NCI-H2029 treated with DMSO at 0.1 percent for 48 hours (cell line): Measurements from ENCODE around the gene PIK3CD.
"Not testable (repeated sequence)": the region's sequence is repeated elsewhere in the genome, so short reads cannot be mapped to it uniquely, and the experiment has no call there.

Experiments
- DNase-seq: peaks from one replicate; lab custom pipeline; 2025; lab: John Stamatoyannopoulos, UW

Gene PIK3CD

DNA sequence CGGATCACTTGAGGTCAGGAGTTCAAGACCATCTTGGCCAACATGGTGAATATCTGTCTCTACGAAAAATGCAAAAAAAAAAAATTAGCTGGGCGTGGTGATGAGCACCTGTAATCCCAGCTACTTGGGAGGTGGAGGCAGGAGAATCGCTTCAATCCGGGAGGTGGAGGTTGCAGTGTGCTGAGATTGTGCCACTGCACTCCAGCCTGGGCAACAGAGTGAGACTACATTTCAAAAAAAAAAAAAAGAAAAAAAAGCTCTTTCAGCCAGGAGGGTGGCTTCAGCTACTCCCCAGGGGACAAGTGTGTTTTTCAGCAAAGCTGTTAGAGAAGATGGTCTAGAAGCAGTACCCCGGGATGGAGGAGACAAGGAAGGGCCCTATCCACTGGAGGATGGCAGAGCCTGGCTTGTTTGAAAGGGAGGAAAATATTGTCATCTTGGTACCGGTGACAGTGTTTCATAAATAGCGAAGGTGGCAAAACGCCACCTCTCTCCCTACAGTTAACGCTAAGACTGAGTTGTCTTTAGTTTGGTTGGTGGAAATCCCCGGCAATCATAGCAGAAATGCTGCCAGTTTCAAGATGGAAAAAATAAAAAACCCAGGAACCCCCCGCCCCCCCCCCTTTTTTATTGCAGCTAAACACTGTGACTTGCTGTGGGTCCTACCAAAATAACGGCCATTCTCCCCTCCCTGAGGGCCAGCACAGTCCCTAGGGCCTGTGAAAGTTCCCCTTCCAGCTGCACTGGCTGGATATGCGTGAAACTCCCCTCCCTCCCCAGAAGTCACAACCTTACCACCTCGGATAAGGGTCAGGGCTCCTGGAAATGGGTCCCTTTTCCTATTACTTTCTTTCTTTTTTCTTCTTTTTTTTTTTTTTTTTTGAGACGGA lies 3.5 kb downstream of the PIK3CD start:
- no peak for DNase-seq

DNA sequence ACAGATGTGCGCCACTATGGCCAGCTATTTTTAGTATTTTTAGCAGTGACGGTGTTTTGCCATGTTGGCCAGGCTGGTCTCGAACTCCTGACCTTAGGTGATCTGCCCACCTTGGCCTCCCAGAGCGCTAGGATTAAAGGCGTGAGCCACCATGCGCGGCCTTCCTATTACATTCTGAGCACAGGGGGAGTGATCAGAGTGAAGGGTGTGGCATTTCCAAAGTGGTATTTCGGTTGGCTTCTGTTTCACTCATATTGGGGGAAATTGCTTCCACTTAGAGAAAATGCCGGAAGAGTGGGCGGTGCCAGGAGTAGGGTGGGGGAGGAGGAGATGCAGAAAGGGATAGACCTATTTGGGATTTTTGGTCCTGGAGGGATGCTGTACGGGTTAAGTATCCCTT lies 4.3 kb downstream of the PIK3CD start:
- DNase-seq = no peak

DNA sequence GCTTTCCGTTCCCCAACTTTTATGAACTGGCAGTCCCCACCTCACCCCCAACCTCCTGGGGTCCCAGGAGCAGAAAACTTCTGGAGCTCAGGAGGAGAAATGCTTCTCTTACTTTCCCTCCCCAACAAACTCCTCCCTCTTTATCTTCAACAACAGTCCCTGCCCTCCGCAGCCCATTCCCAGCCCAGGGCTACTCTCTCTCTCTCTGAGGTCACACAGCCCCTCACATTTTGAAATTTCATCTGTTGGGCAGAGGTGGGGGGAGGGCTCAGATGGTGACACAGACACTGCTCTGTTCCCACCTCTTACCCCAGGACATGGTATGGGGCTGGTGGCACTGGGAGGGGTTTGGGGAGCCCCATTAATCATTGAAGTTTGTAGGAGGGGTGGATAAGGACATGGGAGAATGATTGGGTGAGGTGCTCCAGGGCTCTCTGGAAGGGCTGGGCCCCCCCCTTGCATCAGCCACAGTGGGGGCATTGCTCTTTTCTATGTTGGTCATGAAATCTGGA lies 6.0 kb downstream of the PIK3CD start:
- DNase-seq = no peak

DNA sequence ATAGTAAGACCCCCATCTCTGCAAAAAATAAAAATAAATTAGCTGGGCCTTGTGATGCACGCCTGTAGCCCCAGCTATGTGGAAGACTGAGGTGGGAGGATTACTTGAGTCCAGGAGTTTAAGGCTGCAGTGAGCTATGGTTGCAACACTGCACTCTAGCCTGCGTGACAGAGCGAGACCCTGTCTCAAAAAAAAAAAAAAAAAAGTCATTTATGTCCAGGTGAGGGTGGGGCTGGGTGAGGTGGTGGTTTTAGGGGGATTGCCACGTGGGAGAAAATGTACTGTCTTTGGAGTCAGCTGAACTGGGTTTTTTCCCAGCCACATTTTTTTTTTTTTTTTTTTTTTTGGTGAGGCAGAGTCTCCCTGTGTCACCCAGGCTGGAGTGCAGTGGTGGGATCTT lies 6.7 kb downstream of the PIK3CD start:
- no peak for DNase-seq

DNA sequence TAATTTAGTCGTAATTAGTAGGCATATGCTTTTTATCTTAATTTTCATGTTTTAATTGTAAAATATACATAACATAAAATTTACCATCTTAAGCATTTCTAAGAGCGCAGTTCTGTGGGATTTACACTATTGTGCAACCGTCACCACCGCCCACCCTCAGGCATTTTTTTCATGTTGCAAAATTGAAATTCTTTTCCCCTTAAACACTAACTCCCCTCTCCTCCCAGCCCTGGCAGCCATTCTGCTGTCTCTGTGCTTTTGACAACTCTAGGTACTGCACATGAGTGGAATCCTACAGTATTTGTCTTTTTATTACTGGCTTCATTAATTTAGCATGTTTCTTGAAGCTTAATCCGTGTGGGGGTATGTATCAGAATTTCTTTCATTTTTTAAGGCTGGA lies 7.8 kb downstream of the PIK3CD start:
- DNase-seq = no peak

DNA sequence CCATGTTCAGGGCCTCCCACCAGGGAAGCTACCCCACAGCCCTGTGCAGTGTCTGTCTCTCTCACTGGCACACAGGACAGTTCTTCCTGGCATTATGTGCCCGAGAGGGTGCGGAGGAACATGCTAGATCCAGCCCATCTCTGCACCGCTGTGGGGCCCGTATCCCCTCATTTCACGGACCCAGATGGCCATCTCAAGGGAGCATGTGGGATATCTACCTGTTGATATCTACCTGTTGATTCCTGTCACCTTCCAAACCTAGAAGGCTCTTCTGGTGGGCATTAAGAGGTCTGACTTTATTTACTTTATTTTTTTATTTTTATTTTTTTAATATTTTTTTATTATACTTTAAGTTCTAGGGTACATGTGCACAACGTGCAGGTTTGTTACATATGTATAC lies 11.7 kb downstream of the PIK3CD start:
- no peak for DNase-seq

DNA sequence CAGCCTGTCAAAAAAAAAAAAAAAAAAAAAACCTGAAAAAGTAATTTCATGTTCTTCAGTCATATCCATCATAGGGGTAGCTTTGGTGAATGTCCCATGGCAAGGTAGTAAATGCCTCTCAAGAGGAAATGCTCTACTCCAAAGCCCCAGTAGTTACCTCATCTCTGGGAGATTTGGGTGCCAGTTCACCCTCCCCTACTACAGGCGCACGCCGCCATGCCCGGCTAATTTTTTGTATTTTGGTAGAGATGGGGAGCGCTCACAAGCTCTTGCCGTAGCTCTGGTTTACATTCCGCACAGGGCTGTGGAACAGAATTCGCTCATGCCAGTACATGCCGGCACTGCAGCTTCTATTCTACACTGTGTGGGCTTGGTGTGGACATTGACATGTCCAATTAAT lies 13.7 kb downstream of the PIK3CD start:
- no peak for DNase-seq

DNA sequence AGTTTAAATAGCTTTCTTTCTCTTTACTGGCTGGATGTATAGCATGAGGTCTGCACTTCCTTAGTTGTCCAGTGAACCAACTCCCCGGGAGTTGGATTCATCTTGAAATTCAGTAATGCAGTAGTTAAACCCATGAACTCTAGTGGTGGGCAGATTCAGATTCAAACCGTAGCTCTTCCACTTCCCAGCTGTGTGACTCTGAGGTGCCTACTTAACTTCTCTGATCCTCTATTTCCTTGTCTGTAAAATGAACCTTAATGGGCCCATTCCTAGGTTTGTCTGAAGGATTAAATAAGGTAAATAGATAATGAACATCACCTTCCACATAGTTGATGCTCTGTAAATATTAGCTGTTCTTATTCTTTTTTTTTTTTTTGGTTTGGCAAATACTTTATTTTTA lies 16.5 kb downstream of the PIK3CD start:
- no peak for DNase-seq

DNA sequence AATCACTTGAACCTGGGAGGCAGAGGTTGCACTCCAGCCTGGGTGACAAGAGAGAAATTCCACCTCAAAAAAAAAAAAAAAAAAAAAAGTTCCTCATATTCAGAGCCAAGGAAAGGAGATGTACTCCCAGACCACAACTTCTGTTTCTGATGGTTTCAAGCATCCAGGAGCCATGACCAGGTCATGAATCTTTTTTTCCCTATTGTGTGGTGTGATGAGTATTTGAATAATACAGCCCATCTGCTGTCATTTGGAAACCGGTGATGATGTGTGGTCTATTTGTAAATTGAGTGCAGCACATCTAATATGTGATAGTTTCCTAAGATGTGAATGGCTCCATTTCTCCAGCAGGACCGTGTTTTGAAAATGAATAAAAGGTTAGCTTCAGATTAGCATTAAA lies 18.6 kb downstream of the PIK3CD start:
- no peak for DNase-seq

DNA sequence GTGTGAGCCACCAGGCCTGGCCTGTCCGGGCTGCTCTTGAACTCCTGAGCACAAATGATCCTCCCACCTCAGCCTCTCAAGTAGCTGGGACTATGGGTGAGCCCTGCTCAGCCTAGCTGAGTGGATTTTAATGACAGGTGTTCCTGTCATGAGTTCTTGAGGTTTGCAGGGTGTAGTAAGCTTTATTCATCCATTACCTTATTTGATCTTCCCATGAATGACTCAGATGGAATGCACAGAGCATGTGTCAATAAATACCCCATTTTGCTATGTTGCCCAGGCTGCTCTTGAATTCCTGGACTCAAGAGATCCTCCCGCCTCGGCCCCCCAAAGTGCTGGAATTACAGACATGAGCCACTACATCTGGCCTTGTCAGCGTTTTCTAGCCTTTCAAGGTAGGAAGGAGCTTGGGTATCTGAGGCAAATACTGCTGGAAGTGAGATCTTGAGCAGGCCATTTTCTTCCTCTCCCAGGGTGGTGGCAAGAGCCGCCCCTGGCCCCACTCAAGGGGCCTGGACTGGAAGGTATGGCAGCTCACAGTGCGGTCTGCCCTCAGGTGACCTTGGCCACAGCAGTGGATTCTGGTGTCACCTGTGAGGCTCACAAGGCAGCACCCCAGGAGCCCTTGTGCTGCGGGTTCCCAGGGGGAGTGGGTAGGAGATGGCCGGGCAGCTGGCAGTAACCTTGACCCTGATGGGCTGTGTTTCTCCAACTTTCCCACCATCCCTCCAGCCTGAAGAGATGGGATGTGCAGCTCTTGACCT lies 20.0 kb downstream of the PIK3CD start:
- DNase-seq = no peak

DNA sequence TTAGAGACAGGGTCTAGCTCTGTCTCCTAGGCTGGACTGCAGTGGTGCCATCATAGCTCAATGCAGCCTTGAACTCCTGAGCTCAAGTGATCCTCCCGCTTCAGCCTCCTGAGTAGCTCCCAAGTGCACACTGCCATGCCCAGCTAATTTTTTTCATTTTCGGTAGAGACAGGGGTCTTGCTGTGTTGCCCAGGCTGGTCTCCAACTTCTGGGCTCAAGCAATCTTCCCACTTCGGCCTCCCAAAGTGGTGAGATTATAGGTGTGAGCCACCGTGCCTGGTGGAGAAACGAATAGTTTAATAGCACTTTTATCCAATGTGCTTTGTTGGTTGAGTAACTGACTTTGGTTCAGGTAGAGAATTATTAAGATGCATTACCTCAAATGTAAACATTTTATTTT lies 20.9 kb downstream of the PIK3CD start:
- DNase-seq = no peak

DNA sequence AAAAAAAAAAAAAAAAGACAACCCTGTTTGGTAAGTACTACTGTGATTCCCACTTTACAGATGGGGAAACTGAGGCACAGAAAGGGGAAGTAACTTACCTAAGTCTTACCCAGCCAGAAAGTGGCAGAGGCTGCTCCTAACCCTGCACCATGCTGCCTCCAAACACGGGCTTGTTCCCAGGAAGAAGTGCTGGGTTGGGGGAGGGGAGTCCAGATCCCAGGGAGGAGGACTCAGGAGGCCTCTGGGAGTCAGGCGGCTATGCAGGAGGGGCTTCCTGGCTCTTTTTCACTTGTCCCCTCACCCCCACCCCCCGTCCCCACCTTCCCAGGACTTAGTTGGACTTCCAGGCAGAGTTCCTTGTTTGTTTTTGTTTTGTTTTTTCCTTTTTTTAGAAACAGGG lies 23.9 kb downstream of the PIK3CD start:
- DNase-seq = no peak

DNA sequence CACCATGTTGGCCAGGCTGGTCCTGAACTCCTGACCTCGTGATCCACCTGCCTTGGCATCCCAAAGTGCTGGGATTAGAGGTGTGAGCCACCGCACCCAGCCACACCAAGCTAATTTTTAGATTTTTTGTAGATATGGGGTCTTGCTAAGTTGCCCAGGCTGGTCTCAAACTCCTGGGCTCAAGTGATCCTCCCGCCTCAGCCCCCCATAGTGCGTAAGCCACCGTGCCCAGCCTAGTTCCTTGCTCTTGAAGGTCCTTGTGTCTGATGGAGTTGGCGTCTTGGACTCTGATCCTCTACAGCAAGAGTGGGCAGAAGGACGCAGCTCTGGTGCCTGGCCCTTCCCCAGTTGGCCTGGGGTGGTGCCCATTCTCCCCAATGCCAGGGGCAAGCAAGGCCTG lies 24.6 kb downstream of the PIK3CD start:
- DNase-seq = not testable (repeated sequence)

DNA sequence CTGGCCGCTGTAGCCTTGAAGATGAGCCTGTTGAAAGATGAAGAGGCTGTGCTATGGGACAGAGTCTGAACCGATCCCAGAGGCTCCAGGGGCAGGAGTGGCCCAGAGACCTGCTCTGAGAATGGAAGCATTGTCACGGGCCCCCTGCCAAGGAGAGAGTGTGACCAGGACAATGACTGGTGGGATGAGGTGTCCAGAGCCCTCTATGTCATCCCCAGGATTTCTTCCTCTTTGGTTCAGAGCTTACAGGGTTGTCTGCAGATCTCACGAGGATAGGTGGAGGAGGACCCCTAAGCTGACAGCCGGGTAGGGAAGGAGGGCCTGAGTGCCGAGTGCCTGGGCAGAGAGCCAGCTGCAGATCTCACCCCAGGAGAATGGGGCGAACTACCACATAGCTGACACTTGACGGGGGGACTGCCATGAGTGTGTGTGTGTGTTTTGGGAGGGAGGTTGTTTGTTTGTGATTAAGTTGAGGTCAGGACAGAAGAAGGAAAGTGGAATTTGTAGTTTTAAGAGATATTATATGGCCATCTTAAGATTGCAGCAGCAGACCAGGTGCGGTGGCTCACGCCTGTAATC lies 25.4 kb downstream of the PIK3CD start:
- no peak for DNase-seq

DNA sequence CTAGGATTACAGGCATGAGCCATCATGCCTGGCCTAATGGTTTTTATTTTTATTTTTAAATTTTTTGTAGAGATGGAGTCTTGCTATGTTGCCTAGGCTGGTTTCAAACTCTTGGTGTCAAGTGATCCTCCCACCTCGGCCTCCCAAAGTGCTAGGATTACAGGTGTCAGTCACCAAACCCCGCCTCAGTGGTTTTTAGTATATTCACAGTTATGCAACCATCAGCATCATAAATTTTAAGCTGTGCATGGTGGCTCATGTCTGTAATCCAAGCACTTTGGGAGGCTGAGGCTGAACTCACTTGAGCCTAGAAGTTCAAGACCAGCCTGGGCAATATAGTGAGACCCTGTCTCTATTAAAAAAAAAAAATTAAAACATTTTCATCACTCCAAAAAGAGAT lies 28.6 kb downstream of the PIK3CD start:
- DNase-seq = no peak

DNA sequence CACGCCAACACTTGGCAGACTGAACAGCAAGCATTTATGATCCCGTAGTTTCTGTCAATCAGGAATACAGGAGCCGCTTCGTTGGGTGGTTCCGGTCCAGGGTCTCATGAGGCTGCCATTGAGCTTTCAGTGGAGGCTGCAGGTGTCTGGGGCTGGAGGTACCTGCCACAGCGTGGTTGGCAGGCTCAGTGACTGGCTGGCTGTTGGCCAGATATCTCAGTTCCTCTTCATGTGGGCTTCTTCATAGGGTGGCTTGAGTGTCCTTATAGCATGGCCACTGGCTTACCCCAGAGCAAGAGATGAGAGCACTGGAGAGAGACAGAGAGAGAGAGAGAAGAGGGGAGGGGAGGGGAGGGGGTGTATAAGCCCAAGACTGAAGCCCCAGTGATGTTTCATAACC lies 29.3 kb downstream of the PIK3CD start:
- peak; percentile 36 for DNase-seq

DNA sequence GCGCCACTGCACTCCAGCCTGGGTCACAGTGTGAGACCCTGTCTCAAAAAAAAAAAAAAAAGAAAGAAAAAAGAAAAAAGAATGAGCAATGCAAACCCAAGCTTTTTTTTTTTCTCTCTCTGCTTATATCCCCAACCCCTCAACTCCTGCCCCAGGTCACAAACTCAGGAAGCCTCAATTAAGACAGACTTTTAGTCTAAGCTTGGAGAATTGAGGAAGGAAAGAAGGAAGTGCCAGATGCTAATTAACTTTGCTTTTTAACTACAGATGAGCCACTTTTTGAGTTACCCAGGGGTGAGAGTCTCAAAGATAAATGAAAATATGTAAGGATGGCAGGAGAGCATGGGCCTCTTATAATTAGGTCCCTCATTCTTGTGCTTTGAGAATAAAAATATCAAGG lies 33.3 kb downstream of the PIK3CD start:
- no peak for DNase-seq

DNA sequence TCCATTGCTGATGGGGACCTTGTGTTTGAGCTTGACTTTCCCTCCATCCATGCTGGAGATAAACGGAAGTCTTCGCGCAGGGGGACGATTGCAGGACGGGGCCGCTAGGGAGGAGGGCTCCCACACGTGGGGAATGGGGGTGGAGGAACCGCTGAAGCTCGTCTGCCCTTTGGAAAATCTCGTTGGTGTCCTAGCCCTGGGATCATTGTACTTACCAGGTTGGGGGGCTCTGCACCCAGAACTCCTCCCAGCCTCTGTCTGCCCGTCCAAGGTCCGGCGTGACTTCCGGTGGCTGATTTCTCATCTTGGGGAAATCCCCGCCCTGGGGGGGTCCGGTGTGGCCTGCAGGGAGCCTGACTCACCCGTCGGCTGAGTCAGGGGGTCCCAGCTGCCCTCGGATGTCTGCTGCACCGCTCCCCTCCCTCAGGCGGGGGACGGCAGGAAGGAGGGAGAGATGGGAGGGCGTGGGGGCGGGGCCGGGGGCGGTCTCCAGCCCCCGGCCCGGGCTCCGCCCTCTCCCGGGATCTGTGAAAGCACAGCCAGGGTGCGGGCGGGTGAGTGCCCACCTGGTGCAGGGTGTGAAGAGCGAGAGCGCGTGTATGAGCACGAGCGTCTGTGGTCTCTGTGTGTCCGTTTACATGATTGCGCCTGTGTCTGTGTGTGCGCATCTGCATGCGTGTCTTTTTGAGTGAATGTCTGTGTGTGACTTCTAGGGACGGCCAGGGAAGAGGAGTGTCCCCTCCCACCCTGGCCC lies 35.8 kb downstream of the PIK3CD start:
- DNase-seq = no peak

DNA sequence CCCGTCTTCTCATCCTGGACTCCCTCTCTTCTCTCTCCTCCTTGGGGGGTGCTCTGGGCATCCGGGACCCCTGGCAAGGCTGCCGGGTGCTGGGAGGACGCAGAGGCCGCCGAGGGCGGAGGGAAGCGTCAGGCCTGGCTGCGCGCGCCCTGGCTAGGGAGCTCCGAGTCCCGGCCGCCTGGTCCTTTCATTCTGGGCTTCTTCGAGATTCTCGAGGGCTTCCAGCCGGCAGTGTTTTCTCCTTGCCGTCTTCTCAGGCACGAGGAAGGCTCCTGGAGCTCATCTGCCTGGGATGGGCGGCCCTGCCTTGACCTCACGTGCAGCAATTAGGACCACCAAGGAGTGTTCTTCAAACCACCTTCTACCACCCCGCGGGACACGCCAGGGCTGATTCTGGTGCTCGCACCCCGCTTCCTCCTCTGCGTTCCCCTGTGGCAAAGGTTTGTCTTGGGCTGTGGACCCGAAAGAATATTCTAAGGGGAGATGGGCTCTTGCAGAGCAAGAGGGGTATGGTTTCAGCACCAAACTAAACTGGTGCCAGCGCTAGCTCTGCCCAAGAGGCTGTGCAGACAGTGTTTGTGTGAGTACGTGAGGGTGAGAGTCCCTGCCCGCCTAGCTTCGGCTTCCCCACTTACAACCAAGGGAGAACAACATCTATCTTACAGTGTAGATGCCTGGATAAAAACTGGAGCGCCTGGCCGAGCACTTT lies 36.5 kb downstream of the PIK3CD start:
- DNase-seq = no peak

DNA sequence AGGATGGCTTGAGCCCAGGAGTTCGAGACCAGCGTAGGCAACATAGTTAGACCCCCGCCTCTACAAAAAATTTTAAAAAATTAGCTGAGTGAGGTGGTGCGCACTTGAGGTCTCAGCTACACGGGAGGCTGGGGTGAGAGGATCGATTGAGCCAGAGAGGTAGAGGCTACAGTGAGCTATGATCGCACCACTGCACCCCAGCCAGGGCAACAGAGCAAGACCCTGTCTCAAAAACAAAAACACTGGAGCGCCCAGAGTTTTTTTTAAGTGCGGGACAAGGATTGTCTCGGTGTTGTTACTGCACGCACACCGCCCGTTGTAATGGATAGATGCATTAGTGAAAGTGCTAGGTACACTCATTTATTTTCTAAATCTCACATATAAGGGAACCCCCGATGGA lies 37.1 kb downstream of the PIK3CD start:
- no peak for DNase-seq

DNA sequence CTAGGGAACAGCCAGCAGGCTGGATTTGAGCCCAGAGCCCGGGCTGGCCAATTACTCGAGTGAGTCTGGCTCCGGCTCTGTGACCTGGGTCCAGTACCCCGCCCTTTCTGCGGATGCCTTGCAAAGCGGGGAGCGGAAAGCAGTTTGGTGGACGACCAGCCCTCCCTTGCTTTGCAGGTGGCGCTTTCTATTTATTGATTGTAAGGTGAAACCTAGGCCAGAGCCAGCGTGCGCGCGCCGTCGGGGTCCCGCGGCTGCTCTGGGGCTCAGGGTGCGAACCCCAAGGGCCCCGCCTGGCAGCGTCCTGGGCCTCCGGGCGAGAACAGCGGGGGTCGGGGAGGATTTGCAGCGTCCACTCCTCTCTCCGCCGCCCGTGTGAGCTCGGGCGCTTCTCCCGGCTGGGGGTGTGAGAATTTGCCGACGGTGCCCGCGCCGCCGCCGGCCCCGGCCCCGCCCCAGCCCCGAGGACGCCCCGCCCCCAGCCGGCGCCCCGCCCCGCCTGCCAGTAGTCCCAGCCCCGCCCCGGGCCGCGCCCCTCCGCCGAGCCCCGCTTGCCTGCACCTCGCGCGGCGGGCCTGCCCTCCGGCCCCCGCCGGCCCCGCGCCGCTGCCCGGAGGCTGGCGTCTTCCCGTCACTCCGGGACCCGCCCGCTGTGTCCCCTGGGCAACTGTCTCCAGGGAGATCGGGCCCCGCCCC lies 37.6 kb downstream of the PIK3CD start:
- DNase-seq = no peak
